OCI-LY1 (cell line): ENCODE measurements around the gene CCDC40.

Experiments used
- H2AFZ ChIP-seq: fragments of 200-600 bp; sonication (generic), shearing (Covaris generic); 2 replicates; pipeline ENCODE4 v1.6.0; 2014; ENCODE audit warnings: antibody characterized with exemption, mild to moderate bottlenecking, low read length
- H3F3A ChIP-seq: fragments of 200-600 bp; sonication (generic), shearing (Covaris generic); 2 replicates; pipeline ENCODE4 v1.6.0; 2014; ENCODE audit warnings: mild to moderate bottlenecking, antibody characterized with exemption, low read length, moderate library complexity; ENCODE audit not compliant: insufficient read depth
- H3K27ac ChIP-seq: fragments of 200-600 bp; sonication (generic); 2 replicates; pipeline ENCODE4 v1.5.1; 2014; ENCODE audit warnings: low read length, mixed run types, mild to moderate bottlenecking, low read depth; ENCODE audit not compliant: poor library complexity, severe bottlenecking
- H3K27me3 ChIP-seq: fragments of 200-600 bp; sonication (generic); 2 replicates; pipeline ENCODE4 v1.6.0; 2014; ENCODE audit warnings: antibody characterized with exemption, mild to moderate bottlenecking, low read length, moderate library complexity; ENCODE audit not compliant: insufficient read depth
- H3K36me3 ChIP-seq: fragments of 200-600 bp; sonication (generic); 2 replicates; pipeline ENCODE4 v1.6.1; 2014; ENCODE audit warnings: mild to moderate bottlenecking, antibody characterized with exemption, low read length, moderate library complexity, mixed read lengths; ENCODE audit not compliant: insufficient read depth
- H3K4me1 ChIP-seq: fragments of 200-600 bp; sonication (generic); 2 replicates; pipeline ENCODE4 v1.5.1; 2014; ENCODE audit warnings: mild to moderate bottlenecking, low read length, moderate library complexity; ENCODE audit not compliant: insufficient read depth, severe bottlenecking
- H3K4me2 ChIP-seq: fragments of 200-600 bp; sonication (generic), shearing (Covaris generic); 2 replicates; pipeline ENCODE4 v1.6.1; 2014; ENCODE audit warnings: low read length
- H3K4me3 ChIP-seq: fragments of 200-600 bp; sonication (generic); 2 replicates; pipeline ENCODE4 v1.5.1; 2014; ENCODE audit warnings: low read length, low read depth, mild to moderate bottlenecking, mixed read lengths; ENCODE audit not compliant: poor library complexity, severe bottlenecking
- H3K79me2 ChIP-seq: fragments of 200-600 bp; shearing (Covaris generic); 2 replicates; pipeline ENCODE4 v1.6.1; 2016; ENCODE audit warnings: mixed run types, low read length, mixed read lengths; ENCODE audit not compliant: insufficient read depth
- H3K9ac ChIP-seq: fragments of 200-600 bp; sonication (generic), shearing (Covaris generic); 2 replicates; pipeline ENCODE4 v1.6.1; 2014; ENCODE audit warnings: mild to moderate bottlenecking, low read length, mixed read lengths
- H3K9me2 ChIP-seq: fragments of 200-600 bp; sonication (generic), shearing (Covaris generic); 2 replicates; pipeline ENCODE4 v1.6.1; 2014; ENCODE audit warnings: low read depth, mild to moderate bottlenecking, low read length, mixed read lengths
- H3K9me3 ChIP-seq: fragments of 200-600 bp; shearing (Covaris generic); 2 replicates; pipeline ENCODE4 v1.6.1; 2014; ENCODE audit warnings: low read length, mixed read lengths
- H4K20me1 ChIP-seq: fragments of 200-600 bp; sonication (generic), shearing (Covaris generic); 2 replicates; pipeline ENCODE4 v1.6.0; 2016; ENCODE audit warnings: mild to moderate bottlenecking, low read length; ENCODE audit not compliant: insufficient read depth
- CTCF ChIP-seq: fragments of 200-600 bp; sonication (generic), shearing (Covaris generic); IDR thresholded peaks from 2 replicates; pipeline ENCODE4 v1.5.1; 2017; ENCODE audit warnings: mild to moderate bottlenecking, antibody characterized with exemption, low read length, moderate library complexity, mixed read lengths
- EZH2 ChIP-seq: fragments of 200-600 bp; sonication (generic), shearing (Covaris generic); IDR thresholded peaks from 2 replicates; pipeline ENCODE4 v1.8.0; 2017; ENCODE audit warnings: borderline replicate concordance, mixed run types, mild to moderate bottlenecking, antibody characterized with exemption, low read length, moderate library complexity, mixed read lengths

CCDC40 gene

GRCh38 chr17:80123791-80124190, 87.3 kb downstream of the CCDC40 start:
- Histone ChIP-seq H3K4me1 (no peaks in the 10 kb centered on the region), H3K9ac (no peak overlapping the region), H3K36me3 (no peaks in the 10 kb centered on the region), H2AFZ (no peak overlapping the region), H3K9me2 (no peaks in the 10 kb centered on the region), H3K4me3 (no peak overlapping the region), H3K9me3 (no peaks in the 10 kb centered on the region), H3F3A (no peaks in the 10 kb centered on the region), H4K20me1 (no peaks in the 10 kb centered on the region), H3K79me2 (no peaks in the 10 kb centered on the region), H3K4me2 (no peak overlapping the region), H3K27me3 (peaks cover 3% of the 10 kb centered on the region; the same call in 1 of the 2 replicates), H3K27ac (no peak overlapping the region)
- no peak for TF ChIP-seq CTCF
- no peak for TF ChIP-seq EZH2

GRCh38 chr17:80124351-80124981, 88.0 kb downstream of the CCDC40 start:
- Histone ChIP-seq H3K36me3 (no peaks in the 10 kb centered on the region), H3K27me3 (peaks cover 3% of the 10 kb centered on the region; the same call in 1 of the 2 replicates), H4K20me1 (no peaks in the 10 kb centered on the region), H3K4me1 (no peaks in the 10 kb centered on the region), H3K4me3 (no peak overlapping the region), H3K79me2 (no peaks in the 10 kb centered on the region), H3K4me2 (no peak overlapping the region), H3F3A (no peaks in the 10 kb centered on the region), H3K9me3 (no peaks in the 10 kb centered on the region), H3K27ac (no peak overlapping the region), H3K9ac (no peak overlapping the region), H2AFZ (no peak overlapping the region), H3K9me2 (no peaks in the 10 kb centered on the region)
- peak; percentile 26; the same call in 1 of the 2 replicates for TF ChIP-seq CTCF
- no peak for TF ChIP-seq EZH2

GRCh38 chr17:80125656-80126448, 89.4 kb downstream of the CCDC40 start:
- H3K9me2 ChIP-seq, result no peaks in the 10 kb centered on the region
- no peak overlapping the region for H2AFZ ChIP-seq
- H3K4me1 ChIP-seq, result no peaks in the 10 kb centered on the region
- no peaks in the 10 kb centered on the region for H3K9me3 ChIP-seq
- H3K79me2 ChIP-seq, result no peaks in the 10 kb centered on the region
- no peaks in the 10 kb centered on the region for H3K36me3 ChIP-seq
- H3K9ac ChIP-seq, result no peak overlapping the region
- TF ChIP-seq CTCF, result no peak
- TF ChIP-seq EZH2, result no peak
- H3K4me2 ChIP-seq, result no peak overlapping the region
- H3K27ac ChIP-seq, result no peak overlapping the region
- no peaks in the 10 kb centered on the region for H3F3A ChIP-seq
- H4K20me1 ChIP-seq, result no peaks in the 10 kb centered on the region
- no peak overlapping the region for H3K4me3 ChIP-seq
- H3K27me3 ChIP-seq, result peaks cover 3% of the 10 kb centered on the region; the same call in 1 of the 2 replicates
